Natural killer cell (primary cell): ENCODE results near the gene CTLA4. TPM values are rescaled to one million over a fixed set of nuclear protein-coding genes. Genes with fewer than 3 reads are reported as not detected.

Experiments
- ATAC-seq, 3 donors: fragments of 150-1000 bp in 2 of 3; fragments of 200-7000 bp in 1 of 3; cut with Tn5 transposase; 1 replicate in 1 of 3; 2 replicates in 2 of 3; pipeline ENCODE4 v1.10.0; 2021; ENCODE audit warnings: mild to moderate bottlenecking in 2 of 3, moderate library complexity in 2 of 3
- DNase-seq, 2 donors: peaks; one replicate each; pipeline versions ENCODE4 v3.0.0 to v3.0.0-alpha.2; 2013 to 2021; ENCODE audit warnings: mixed read lengths in 1 of 2
- H3K27ac ChIP-seq: one replicate; pipeline ENCODE4 v1.5.1; 2013; ENCODE audit warnings: mild to moderate bottlenecking, low read length
- H3K27me3 ChIP-seq: one replicate; pipeline ENCODE4 v1.6.1; 2013; ENCODE audit warnings: low read length; ENCODE audit not compliant: control insufficient read depth, insufficient read depth
- H3K36me3 ChIP-seq: one replicate; pipeline ENCODE4 v1.6.1; 2013; ENCODE audit warnings: low read length; ENCODE audit not compliant: control insufficient read depth, insufficient read depth
- H3K4me1 ChIP-seq: one replicate; pipeline ENCODE4 v1.6.1; 2013; ENCODE audit warnings: low read length; ENCODE audit not compliant: control insufficient read depth, insufficient read depth
- H3K4me3 ChIP-seq: one replicate; pipeline ENCODE4 v1.5.1; 2013; ENCODE audit warnings: low read length
- H3K9me3 ChIP-seq: one replicate; pipeline ENCODE4 v1.6.1; 2013; ENCODE audit warnings: low read length; ENCODE audit not compliant: control insufficient read depth, insufficient read depth
- H3K27ac Mint-ChIP-seq, 2 donors: one replicate each; pipeline ENCODE4 v1.8.0; 2022; ENCODE audit warnings: mild to moderate bottlenecking in 2 of 2, mixed read lengths in 2 of 2, moderate library complexity in 1 of 2
- H3K27me3 Mint-ChIP-seq, 2 donors: one replicate each; pipeline ENCODE4 v1.8.0; 2022; ENCODE audit warnings: low read depth in 2 of 2, mixed read lengths in 2 of 2
- H3K36me3 Mint-ChIP-seq: one replicate; pipeline ENCODE4 v1.8.0; 2022; ENCODE audit warnings: mixed read lengths
- H3K4me1 Mint-ChIP-seq, 2 donors: one replicate each; pipeline ENCODE4 v1.8.0; 2022; ENCODE audit warnings: mixed read lengths in 2 of 2
- H3K4me3 Mint-ChIP-seq: one replicate; pipeline ENCODE4 v1.8.0; 2022; ENCODE audit warnings: mild to moderate bottlenecking, moderate library complexity, mixed read lengths
- H3K9me3 Mint-ChIP-seq, 2 donors: one replicate each; pipeline ENCODE4 v1.8.0; 2022; ENCODE audit warnings: mixed read lengths in 2 of 2
- WGBS: methylation state at CpG from one replicate; pipeline ENCODE4 v1.1.7; 2013; ENCODE audit warnings: missing lambda C conversion rate; ENCODE audit not compliant: insufficient coverage; 5-methylcytosine and 5-hydroxymethylcytosine counted together
- intact Hi-C: fragments of 100-400 bp; cut with micrococcal nuclease; formaldehyde crosslinking; loops from one replicate; pipeline ENCODE4 v1.14.2; 2022
- total RNA-seq, 4 donors: library from RNA; stranded (reverse); fragments of 120-200 nt in 1 of 4; gene quantifications; one replicate each; pipeline versions ENCODE4 v1.2.3 to v1.2.4, GENCODE V29; 2013 to 2022
- TF ChIP-seq, protein P1 (sequence below): fragments of 200-600 bp; IDR thresholded peaks from one replicate; pipeline ENCODE4 v1.8.0; 2022; ENCODE audit warnings: antibody characterized with exemption

Gene CTLA4
- total RNA-seq, 3 donors from 2014 or later (not counting 1 experiment from before 2014, with no cell fraction given) = 0.31 to 2.3 (median 0.78) TPM

DNA sequence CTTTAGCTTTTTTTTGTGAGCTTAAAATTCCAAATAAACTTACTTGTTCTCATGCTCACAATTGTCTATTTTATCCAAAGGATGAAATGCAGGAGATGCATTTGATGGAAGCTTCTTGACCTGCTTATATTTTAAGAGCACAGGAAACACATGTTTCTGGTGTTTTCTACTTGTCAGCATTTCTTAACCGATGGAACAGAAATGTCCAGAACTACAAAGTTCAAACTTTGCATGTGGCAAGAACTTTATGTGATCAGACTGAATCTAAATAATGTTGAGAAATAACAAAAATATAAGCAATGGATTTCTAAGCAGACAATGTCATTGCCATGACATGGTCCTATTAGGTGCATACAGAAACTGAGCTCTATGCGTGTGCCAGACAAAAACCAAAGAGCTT, 9.9 kb upstream of the CTLA4 start:
- Mint-ChIP-seq H3K4me1 (peaks cover 15 to 31% of the 10 kb centered on the region in 2 donors), H3K9me3 (no peaks in the 10 kb centered on the region), H3K27ac (no peak overlapping the region), H3K4me3 (no peak overlapping the region), H3K36me3 (no peaks in the 10 kb centered on the region), H3K27me3 (peaks cover 0 to 3% of the 10 kb centered on the region in 2 donors)
- no peak overlapping the region for H3K27ac ChIP-seq
- no peak for DNase-seq
- WGBS = 56% methylated on average over 2 of the region's 2 CpGs
- no peaks in the 10 kb centered on the region for H3K27me3 ChIP-seq
- no peak overlapping the region for H3K4me3 ChIP-seq
- H3K9me3 ChIP-seq = no peaks in the 10 kb centered on the region
- no peaks in the 10 kb centered on the region for H3K36me3 ChIP-seq
- intact Hi-C loops = no loop called here
- ATAC-seq = no peak
- H3K4me1 ChIP-seq = no peaks in the 10 kb centered on the region
- TF ChIP-seq, protein P1, sequence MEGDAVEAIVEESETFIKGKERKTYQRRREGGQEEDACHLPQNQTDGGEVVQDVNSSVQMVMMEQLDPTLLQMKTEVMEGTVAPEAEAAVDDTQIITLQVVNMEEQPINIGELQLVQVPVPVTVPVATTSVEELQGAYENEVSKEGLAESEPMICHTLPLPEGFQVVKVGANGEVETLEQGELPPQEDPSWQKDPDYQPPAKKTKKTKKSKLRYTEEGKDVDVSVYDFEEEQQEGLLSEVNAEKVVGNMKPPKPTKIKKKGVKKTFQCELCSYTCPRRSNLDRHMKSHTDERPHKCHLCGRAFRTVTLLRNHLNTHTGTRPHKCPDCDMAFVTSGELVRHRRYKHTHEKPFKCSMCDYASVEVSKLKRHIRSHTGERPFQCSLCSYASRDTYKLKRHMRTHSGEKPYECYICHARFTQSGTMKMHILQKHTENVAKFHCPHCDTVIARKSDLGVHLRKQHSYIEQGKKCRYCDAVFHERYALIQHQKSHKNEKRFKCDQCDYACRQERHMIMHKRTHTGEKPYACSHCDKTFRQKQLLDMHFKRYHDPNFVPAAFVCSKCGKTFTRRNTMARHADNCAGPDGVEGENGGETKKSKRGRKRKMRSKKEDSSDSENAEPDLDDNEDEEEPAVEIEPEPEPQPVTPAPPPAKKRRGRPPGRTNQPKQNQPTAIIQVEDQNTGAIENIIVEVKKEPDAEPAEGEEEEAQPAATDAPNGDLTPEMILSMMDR = no peak

DNA sequence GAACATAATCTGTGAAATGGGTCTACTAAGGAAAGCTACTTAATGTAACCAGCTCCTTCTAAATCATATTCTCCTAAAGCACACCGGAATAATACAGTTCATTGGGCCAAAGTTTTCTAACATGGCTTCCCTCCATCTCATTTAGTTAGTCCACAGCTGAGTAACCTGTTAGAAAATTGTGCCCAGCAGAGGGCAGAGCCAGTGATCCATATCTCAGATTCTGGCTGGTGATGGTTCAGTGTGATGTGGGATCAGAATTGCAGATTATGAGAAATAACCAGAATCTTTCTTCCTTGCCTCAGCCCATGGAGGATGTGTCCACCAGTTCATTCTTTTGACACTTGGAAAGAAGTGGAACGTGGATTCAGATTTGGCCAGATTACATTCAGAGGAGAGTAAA, 9.4 kb upstream of the CTLA4 start:
- Mint-ChIP-seq H3K4me1 (peaks cover 15 to 30% of the 10 kb centered on the region in 2 donors), H3K27me3 (peaks cover 0 to 3% of the 10 kb centered on the region in 2 donors), H3K36me3 (no peaks in the 10 kb centered on the region), H3K4me3 (no peak overlapping the region), H3K27ac (no peak overlapping the region), H3K9me3 (no peaks in the 10 kb centered on the region)
- intact Hi-C loops = no loop called here
- no peak overlapping the region for H3K27ac ChIP-seq
- no peaks in the 10 kb centered on the region for H3K27me3 ChIP-seq
- no peak overlapping the region for H3K4me3 ChIP-seq
- DNase-seq (peak in 1 of 2 donors; percentile 63), ATAC-seq (no peak)
- WGBS = 96% methylated on average over 2 of the region's 2 CpGs
- TF ChIP-seq, protein P1 = no peak
- no peaks in the 10 kb centered on the region for H3K4me1 ChIP-seq
- no peaks in the 10 kb centered on the region for H3K9me3 ChIP-seq
- H3K36me3 ChIP-seq = no peaks in the 10 kb centered on the region

DNA sequence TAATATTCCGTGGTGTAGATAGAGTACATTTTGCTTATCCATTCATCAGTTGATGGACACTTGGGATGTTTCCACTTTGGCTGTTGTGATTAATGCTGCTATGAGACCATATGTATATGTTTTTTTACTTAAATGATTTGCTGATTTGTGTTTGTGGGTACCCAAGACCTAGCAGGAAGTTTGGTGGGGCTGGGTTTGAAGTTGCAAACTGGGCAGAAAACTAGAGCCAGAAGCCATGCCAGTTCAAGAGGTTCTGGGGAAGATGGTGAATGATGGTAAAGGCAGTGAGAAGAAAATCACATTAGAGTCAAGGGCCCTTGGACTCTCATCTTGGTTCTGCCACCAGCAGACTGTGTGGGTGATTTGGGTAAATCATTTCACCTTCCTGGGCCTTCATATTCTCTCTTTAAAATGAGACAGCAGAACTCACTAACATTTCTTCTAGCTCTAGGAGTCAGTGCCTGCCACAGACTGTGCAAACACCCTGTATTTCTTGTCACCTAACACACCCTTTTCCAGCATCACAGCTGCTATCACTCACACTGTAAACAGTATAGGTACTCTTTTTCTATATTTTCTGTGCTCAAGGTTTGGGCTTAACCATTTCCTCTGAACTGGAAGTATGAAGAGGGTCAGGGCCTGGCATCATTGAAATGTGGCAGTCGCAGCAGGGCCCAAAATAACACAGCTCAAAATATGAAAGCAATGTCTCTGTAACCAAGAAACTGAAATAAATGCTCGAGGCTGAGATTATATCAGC, 8.4 kb upstream of the CTLA4 start:
- Mint-ChIP-seq H3K4me3 (peak overlapping the region; percentile 17), H3K4me1 (peaks cover 15 to 28% of the 10 kb centered on the region in 2 donors), H3K36me3 (no peaks in the 10 kb centered on the region), H3K9me3 (no peaks in the 10 kb centered on the region), H3K27me3 (peaks cover 0 to 1% of the 10 kb centered on the region in 2 donors), H3K27ac (peak overlapping the region; percentile 63 to 84)
- H3K36me3 ChIP-seq = no peaks in the 10 kb centered on the region
- WGBS = 53% methylated on average over 3 of the region's 3 CpGs
- intact Hi-C loops = no loop called here
- ATAC-seq = peak; percentile 49 to 65 (median 59)
- H3K27ac ChIP-seq = peak overlapping the region; percentile 37
- no peaks in the 10 kb centered on the region for H3K27me3 ChIP-seq
- DNase-seq = peak in 1 of 2 donors; percentile 20
- H3K9me3 ChIP-seq = no peaks in the 10 kb centered on the region
- no peaks in the 10 kb centered on the region for H3K4me1 ChIP-seq
- no peak overlapping the region for H3K4me3 ChIP-seq
- TF ChIP-seq, protein P1 = no peak
